ENCODE measurements around the gene KRTAP4-8. TPM values are rescaled to one million over a fixed set of nuclear protein-coding genes. Genes with fewer than 3 reads are reported as not detected.
A peak's percentile ranks its signal among the peaks of the same experiment; 100 is the strongest.
"Not testable (repeated sequence)": the region's sequence is repeated elsewhere in the genome, so short reads cannot be mapped to it uniquely, and the experiment has no call there.

Gene KRTAP4-8
- total RNA-seq, 8 experiments from 2014 or later, result 0.25 to 0.33 TPM; not detected in 6

DNA sequence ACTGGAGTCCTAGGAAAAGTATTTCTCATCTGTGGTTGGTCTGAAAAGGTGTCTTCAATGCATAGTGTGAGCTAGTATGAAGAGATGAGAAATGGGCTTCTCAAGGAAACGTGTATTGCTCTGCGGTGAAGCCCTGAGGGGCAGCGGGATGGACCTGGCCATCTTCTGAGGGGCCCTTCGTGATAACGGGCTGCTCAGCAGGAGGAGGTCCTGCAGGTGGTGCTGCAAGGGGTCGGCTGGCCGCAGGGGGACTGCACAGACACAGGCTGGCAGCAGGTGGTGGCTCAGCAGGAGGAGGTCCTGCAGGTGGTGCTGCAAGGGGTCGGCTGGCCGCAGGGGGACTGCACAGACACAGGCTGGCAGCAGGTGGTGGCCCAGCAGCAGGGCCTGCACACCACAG, 43.4 kb downstream of the KRTAP4-8 start:
- 20 to 93% (median 77%) methylated on average over 1 to 5 of the region's 9 CpGs; no CpG with 5 or more reads in 6 of the 10 experiments for WGBS, 10 experiments
- H3K4me3 ChIP-seq; in situ Hi-C loops (cut with MboI; ENCODE audit: low pct_unique_long_range_greater_than_20kb in 2 of 9, low sequenced_read_pairs in 9 of 9, unreplicated experiment in 9 of 9); ATAC-seq (replicated peaks in 6 of 8); H3K4me1 ChIP-seq (replicated peaks in 1 of 2); H3K27ac ChIP-seq: not testable (repeated sequence)

GRCh38 chr17:41054025-41054424, 43.9 kb downstream of the KRTAP4-8 start:
- no peak overlapping the region for H3K27ac ChIP-seq
- 75 to 94% (median 90%) methylated on average over 2 to 4 of the region's 4 CpGs; no CpG with 5 or more reads in 3 of the 10 experiments for WGBS, 10 experiments
- H3K4me3 ChIP-seq, result no peak overlapping the region
- ATAC-seq (replicated peaks in 6 of 8), result no peak
- H3K4me1 ChIP-seq (replicated peaks in 1 of 2), result no peaks in the 10 kb centered on the region
- in situ Hi-C loops (cut with MboI; ENCODE audit: low pct_unique_long_range_greater_than_20kb in 2 of 9, low sequenced_read_pairs in 9 of 9, unreplicated experiment in 9 of 9), result no loop called here

GRCh38 chr17:41052566-41052965, 45.4 kb downstream of the KRTAP4-8 start:
- Histone ChIP-seq H3K4me1 (replicated peaks in 1 of 2) (no peaks in the 10 kb centered on the region), H3K4me3 (no peak overlapping the region), H3K27ac (no peak overlapping the region)
- in situ Hi-C loops (cut with MboI; ENCODE audit: low pct_unique_long_range_greater_than_20kb in 2 of 9, low sequenced_read_pairs in 9 of 9, unreplicated experiment in 9 of 9), result no loop called here
- ATAC-seq (replicated peaks in 6 of 8), result peak in 1 of 8 experiments; percentile 19

GRCh38 chr17:41049110-41049509, 48.8 kb downstream of the KRTAP4-8 start:
- WGBS, 10 experiments, result 0 to 100% (median 64%) methylated on average over 1 to 2 of the region's 2 CpGs; no CpG with 5 or more reads in 4 of the 10 experiments

DNA sequence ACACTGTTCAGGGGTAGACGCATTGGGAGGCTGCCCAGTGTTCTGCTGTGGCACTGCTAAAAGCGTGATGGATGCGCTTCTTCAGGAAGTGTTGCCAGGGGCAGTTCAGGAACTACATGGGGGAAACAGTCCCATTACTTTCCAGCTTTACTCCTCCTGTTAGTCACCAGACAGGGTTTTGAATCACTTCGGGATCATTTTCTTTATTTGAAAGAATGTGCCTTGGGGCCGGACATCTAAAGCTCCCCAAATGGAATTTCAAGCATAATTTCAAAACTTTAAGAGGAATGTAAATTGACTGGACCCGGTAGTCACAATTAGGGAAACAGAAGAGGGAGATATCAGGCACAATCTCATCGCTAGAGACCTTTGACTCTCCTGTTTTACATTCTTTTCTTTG, 49.5 kb downstream of the KRTAP4-8 start:
- H3K4me1 ChIP-seq (replicated peaks in 1 of 2), result no peaks in the 10 kb centered on the region
- in situ Hi-C loops (cut with MboI; ENCODE audit: low pct_unique_long_range_greater_than_20kb in 2 of 9, low sequenced_read_pairs in 9 of 9, unreplicated experiment in 9 of 9), result no loop called here
- peak in 1 of 8 experiments; percentile 81 for ATAC-seq (replicated peaks in 6 of 8)
- no peak overlapping the region for H3K27ac ChIP-seq
- 0 to 73% (median 51%) methylated on average over 1 to 7 of the region's 7 CpGs; no CpG with 5 or more reads in 2 of the 10 experiments for WGBS, 10 experiments
- no peak overlapping the region for H3K4me3 ChIP-seq

More at GRCh38 chr17:41049110-41049509, 48.8 kb downstream of the KRTAP4-8 start:
- in situ Hi-C loops (cut with MboI; ENCODE audit: low pct_unique_long_range_greater_than_20kb in 2 of 9, low sequenced_read_pairs in 9 of 9, unreplicated experiment in 9 of 9), result no loop called here
- Histone ChIP-seq H3K27ac (no peak overlapping the region), H3K4me3 (no peak overlapping the region), H3K4me1 (replicated peaks in 1 of 2) (no peaks in the 10 kb centered on the region)
- ATAC-seq (replicated peaks in 6 of 8), result no peak

Other genes starting within 250 kb of the KRTAP4-8 start
- 1 to 10 TPM in 4 of 8 experiments, under 1 TPM in 2, not detected in 2; 0.21 to 2.7 (median 1.1) TPM for gene KRT12, start 230.9 kb downstream of the KRTAP4-8 start, total RNA-seq
- under 1 TPM in 3 of 8 experiments, not detected in 5; 0.09 to 0.43 (median 0.31) TPM for gene KRT20, start 212.9 kb downstream of the KRTAP4-8 start, total RNA-seq
- 1 to 10 TPM in 1 of 8 experiments, under 1 TPM in 2, not detected in 5; 0.36 to 1.2 (median 0.66) TPM for gene KRT23, start 160.5 kb downstream of the KRTAP4-8 start, total RNA-seq
- gene KRT39, start 131.2 kb downstream of the KRTAP4-8 start, total RNA-seq, result under 1 TPM in 1 of 8 experiments, not detected in 7; 0.59 TPM
- gene KRT40, start 113.8 kb downstream of the KRTAP4-8 start, total RNA-seq, result under 1 TPM in 1 of 8 experiments, not detected in 7; 0.19 TPM
- under 1 TPM in 2 of 8 experiments, not detected in 6; 0.33 to 0.47 TPM for gene KRTAP3-3, start 104.0 kb downstream of the KRTAP4-8 start, total RNA-seq
- gene KRTAP3-2, start 98.2 kb downstream of the KRTAP4-8 start, total RNA-seq, result 1 to 10 TPM in 1 of 8 experiments, under 1 TPM in 1, not detected in 6; 0.47 to 1.0 TPM
- gene KRTAP3-1, start 89.0 kb downstream of the KRTAP4-8 start, total RNA-seq, result not detected
- not detected for gene KRTAP1-5, start 70.9 kb downstream of the KRTAP4-8 start, total RNA-seq
- not detected for gene KRTAP1-4, start 67.9 kb downstream of the KRTAP4-8 start, total RNA-seq
- under 1 TPM in 4 of 8 experiments, not detected in 4; 0.25 to 0.56 (median 0.46) TPM for gene KRTAP1-3, start 63.3 kb downstream of the KRTAP4-8 start, total RNA-seq
- not detected for gene KRTAP1-1, start 56.7 kb downstream of the KRTAP4-8 start, total RNA-seq
- under 1 TPM in 1 of 8 experiments, not detected in 7; 0.71 TPM for gene KRTAP2-1, start 50.8 kb downstream of the KRTAP4-8 start, total RNA-seq
- not detected for gene KRTAP2-2, start 42.9 kb downstream of the KRTAP4-8 start, total RNA-seq
- under 1 TPM in 1 of 8 experiments, not detected in 7; 0.33 TPM for gene KRTAP2-3, start 38.0 kb downstream of the KRTAP4-8 start, total RNA-seq
- gene KRTAP2-4, start 32.3 kb downstream of the KRTAP4-8 start, total RNA-seq, result not detected
- gene KRTAP4-7, start 14.0 kb downstream of the KRTAP4-8 start, total RNA-seq, result under 1 TPM in 1 of 8 experiments, not detected in 7; 0.52 TPM
- gene KRTAP4-16, start 4.1 kb upstream of the KRTAP4-8 start, total RNA-seq, result under 1 TPM in 1 of 8 experiments, not detected in 7; 0.47 TPM
- gene KRTAP4-9, start 7.2 kb upstream of the KRTAP4-8 start, total RNA-seq, result under 1 TPM in 3 of 8 experiments, not detected in 5; 0.33 to 0.41 (median 0.38) TPM
- gene KRTAP4-11, start 20.2 kb upstream of the KRTAP4-8 start, total RNA-seq, result under 1 TPM in 2 of 8 experiments, not detected in 6; 0.18 to 0.38 TPM
- gene KRTAP4-12, start 26.0 kb upstream of the KRTAP4-8 start, total RNA-seq, result under 1 TPM in 2 of 8 experiments, not detected in 6; 0.38 to 0.41 TPM
- under 1 TPM in 2 of 8 experiments, not detected in 6; 0.17 to 0.47 TPM for gene KRTAP4-6, start 42.4 kb upstream of the KRTAP4-8 start, total RNA-seq
- not detected for gene KRTAP4-5, start 51.7 kb upstream of the KRTAP4-8 start, total RNA-seq
- gene KRTAP4-4, start 62.6 kb upstream of the KRTAP4-8 start, total RNA-seq, result under 1 TPM in 1 of 8 experiments, not detected in 7; 0.18 TPM
- not detected for gene KRTAP4-3, start 70.1 kb upstream of the KRTAP4-8 start, total RNA-seq
- not detected for gene KRTAP4-2, start 80.1 kb upstream of the KRTAP4-8 start, total RNA-seq
- gene KRTAP4-1, start 86.8 kb upstream of the KRTAP4-8 start, total RNA-seq, result not detected
- not detected for gene KRTAP9-1, start 91.7 kb upstream of the KRTAP4-8 start, total RNA-seq
- gene KRTAP9-2, start 128.5 kb upstream of the KRTAP4-8 start, total RNA-seq, result under 1 TPM in 1 of 8 experiments, not detected in 7; 0.85 TPM
- gene KRTAP9-3, start 134.3 kb upstream of the KRTAP4-8 start, total RNA-seq, result under 1 TPM in 1 of 8 experiments, not detected in 7; 0.21 TPM
- not detected for gene KRTAP9-8, start 139.9 kb upstream of the KRTAP4-8 start, total RNA-seq
- not detected for gene KRTAP9-4, start 151.5 kb upstream of the KRTAP4-8 start, total RNA-seq
- gene KRTAP9-9, start 157.2 kb upstream of the KRTAP4-8 start, total RNA-seq, result under 1 TPM in 1 of 8 experiments, not detected in 7; 0.28 TPM
- not detected for gene KRTAP9-6, start 167.2 kb upstream of the KRTAP4-8 start, total RNA-seq
- gene KRTAP9-7, start 177.6 kb upstream of the KRTAP4-8 start, total RNA-seq, result under 1 TPM in 1 of 8 experiments, not detected in 7; 0.45 TPM
- gene KRTAP29-1, start 204.7 kb upstream of the KRTAP4-8 start, total RNA-seq, result under 1 TPM in 1 of 8 experiments, not detected in 7; 0.57 TPM
- under 1 TPM in 4 of 8 experiments, not detected in 4; 0.17 to 1.00 (median 0.27) TPM for gene KRTAP16-1, start 211.2 kb upstream of the KRTAP4-8 start, total RNA-seq
- gene KRTAP17-1, start 217.6 kb upstream of the KRTAP4-8 start, total RNA-seq, result under 1 TPM in 1 of 8 experiments, not detected in 7; 0.57 TPM

All from motor neuron (in vitro differentiated cells).